GM21515 (cell line): ENCODE measurements around the gene ITPK1.
"Not testable (repeated sequence)": the region's sequence is repeated elsewhere in the genome, so short reads cannot be mapped to it uniquely, and the experiment has no call there.

Experiments
- ATAC-seq: cut with Tn5 transposase; IDR thresholded peaks from one replicate; pipeline ENCODE4 v1.9.1; 2021; ENCODE audit not compliant: unreplicated experiment

The ITPK1 gene

GRCh38 chr14:93131257-93131820 is 15.6 kb upstream of the ITPK1 start:
- not testable (repeated sequence) for ATAC-seq

- ATAC-seq: no peak
These were observed 13.2 kb upstream of the ITPK1 start for GRCh38 chr14:93128725-93129459.

- ATAC-seq: no peak
These were observed 10.4 kb upstream of the ITPK1 start for GRCh38 chr14:93126111-93126510.

- ATAC-seq: no peak
These were observed 7.1 kb upstream of the ITPK1 start for GRCh38 chr14:93122826-93123225.

GRCh38 chr14:93121030-93121834 is 5.5 kb upstream of the ITPK1 start:
- no peak for ATAC-seq

- ATAC-seq: no peak
These were observed 4.8 kb upstream of the ITPK1 start for GRCh38 chr14:93120517-93120916.

GRCh38 chr14:93116676-93117200 is 1.0 kb upstream of the ITPK1 start:
- no peak for ATAC-seq

DNA sequence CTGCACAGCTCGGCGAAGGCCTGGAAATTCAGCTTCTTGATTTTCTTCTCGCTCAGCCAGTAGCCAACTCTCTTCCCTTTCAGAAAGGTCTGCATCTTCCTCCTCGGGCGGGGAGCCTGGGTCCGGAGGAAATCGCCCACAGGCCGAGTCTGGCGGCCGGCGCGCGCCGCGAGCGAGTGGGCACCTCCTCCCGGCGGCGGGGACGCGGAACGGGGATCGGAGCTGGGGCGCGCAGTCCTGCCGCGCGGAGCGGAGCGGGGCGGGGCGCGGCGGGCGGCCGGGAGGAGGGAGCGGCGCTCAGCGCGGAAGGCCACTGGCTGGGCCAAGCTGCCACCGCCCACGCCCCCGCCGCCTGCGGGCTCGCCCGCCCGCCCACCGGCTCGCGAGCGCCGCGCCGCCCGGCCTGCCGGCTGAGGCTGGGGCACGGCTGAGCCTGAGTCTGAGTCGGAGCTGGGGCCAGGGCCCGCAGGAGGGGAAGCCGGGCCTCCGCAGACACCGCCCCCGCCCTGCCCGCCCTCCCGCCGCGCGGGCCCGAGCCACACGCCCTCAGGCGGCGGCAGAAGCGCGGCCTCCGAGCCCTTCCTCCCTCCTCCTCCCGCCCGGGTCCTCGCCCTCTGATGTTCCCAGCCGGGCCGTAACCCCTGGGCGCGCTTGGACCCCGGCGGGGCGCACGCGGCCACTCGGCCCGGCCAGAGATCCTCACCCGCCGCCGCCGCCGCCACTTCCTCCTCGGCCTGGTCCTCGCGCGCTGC is 480 bp downstream of the ITPK1 start:
- ATAC-seq: peak; percentile 77

- ATAC-seq: no peak
These were observed 1.0 kb downstream of the ITPK1 start for GRCh38 chr14:93114713-93115068.

DNA sequence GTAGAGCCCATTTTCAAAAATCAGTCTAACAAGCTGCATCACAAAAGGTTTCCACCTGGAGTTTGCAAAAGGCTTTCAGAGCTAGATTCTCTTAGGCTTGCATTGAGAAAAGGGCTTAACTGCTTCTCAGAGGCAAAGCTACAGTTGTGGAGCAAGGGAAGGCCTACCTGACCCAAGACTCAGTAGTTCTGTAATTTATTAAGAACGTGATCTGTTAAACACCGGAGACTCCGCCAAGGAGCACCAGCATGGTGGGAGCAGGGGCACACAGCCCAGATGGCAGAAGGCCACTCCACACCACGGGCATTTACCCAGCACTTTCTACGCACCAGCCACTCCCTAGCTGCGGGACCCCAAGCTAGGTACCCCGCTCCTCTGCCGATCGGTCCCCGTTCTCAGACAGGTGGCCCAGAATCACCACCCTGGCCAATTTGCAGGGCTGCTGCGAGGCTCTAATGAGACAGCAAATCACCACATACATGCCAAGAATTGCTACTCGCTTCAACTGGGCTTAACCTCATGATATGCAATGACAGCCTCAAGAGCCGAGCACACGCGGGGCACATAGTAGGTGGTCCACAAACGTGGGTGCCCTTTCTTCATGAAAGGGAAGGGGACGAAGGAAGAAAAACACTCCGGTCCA is 1.5 kb downstream of the ITPK1 start:
- no peak for ATAC-seq

DNA sequence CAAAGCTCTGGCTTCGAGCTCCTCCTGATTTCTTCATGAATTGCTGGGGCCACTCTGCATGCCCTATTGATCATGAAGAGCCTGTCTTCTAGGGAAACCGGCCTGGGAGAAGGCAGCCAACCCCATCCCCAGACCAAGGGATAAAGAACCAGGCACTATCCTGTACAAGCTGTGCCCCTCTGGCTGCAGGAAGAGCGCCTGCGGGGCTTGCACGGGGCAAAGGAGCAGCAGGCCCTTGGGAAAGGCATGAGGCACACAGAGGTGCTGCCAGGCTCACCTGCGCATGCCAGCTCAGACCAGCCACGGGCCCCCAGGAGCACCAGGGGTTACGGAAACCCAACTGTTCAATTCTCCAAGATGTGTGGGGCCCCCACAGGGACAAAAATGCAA is 2.1 kb downstream of the ITPK1 start:
- ATAC-seq: no peak

DNA sequence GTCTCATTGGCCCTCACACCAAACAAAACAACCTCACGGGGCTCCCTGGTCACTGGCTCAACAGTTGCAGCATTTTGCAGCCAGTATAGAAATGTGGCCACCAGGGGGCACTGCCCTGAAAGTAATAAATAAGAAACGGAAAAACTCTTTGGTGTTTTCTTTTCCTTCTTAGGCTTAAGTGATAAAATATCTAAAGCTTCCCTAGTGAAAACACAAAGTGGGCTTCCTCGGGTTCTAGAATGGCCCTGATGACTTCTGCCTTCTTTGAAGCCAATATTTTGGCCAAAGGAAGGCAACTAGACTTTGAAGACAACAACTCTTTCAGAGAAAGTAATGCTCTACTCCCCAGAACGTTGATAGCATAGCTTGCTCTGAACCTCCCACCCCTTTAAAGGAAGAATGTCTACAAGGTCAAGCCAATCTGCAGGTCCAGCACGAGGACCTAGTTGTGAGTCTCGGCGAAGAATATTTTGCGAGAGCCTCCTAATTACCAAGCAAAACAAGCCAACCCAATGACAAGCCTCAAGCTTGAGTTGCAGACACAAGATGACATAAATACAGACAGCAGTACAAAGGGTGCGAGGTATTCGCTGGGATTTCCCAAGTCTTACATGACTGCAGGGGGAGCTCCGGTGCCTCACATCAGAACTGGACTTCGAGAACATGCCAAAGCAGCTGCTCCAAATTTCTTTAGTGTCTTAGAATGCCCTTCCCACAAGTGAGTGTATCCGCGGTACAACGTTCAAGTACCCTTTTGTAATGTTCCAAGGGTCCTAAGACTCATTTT is 2.6 kb downstream of the ITPK1 start:
- ATAC-seq: peak; percentile 29

GRCh38 chr14:93111541-93111940 is 4.2 kb downstream of the ITPK1 start:
- ATAC-seq: not testable (repeated sequence)

DNA sequence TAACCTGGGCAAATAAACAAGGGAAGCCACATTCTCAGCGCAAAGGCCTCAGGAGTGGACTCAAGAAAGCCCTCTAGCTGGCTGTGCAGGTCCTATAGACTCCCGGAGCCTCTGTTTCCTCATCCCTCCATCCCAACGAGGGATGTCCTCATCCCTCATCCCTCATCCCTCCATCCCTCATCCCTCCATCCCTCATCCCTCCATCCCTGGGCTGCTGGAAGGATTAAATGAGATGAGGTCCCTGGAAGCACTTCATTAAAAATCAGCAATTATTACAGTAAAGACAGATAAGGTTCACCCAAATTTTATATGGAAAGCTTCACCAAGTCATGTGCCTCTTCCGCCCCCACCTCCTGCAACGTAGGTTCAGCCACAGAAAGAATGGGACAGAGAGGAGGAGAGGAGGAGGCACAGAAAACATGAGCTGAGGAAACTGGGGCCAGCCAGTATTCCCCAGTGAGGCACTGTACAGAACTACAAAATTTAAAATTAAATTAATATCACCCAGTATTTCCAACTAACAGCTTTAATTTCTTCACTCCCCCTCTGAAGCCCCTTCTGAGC is 4.8 kb downstream of the ITPK1 start:
- ATAC-seq: no peak

- ATAC-seq: no peak
These were observed 5.9 kb downstream of the ITPK1 start for GRCh38 chr14:93109572-93110481.

DNA sequence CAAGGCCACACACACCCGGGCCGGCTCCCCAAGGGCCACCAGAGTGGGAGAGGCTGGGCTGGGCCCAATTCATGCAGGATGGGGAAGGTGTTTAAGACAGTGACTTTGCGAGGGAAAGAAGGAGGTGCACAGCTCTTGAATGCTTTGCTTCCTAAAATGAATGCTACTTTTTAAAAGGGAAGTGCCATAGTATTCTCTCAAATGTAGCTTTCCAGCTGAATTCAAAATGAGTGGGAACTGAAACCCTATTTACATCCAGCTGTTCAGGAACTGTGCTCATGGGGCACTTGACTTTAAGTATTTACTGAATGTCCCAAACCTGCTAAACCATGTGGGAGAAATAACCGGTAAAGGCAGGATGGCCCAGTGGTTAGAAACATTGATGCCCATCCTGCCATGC is 7.6 kb downstream of the ITPK1 start:
- no peak for ATAC-seq

DNA sequence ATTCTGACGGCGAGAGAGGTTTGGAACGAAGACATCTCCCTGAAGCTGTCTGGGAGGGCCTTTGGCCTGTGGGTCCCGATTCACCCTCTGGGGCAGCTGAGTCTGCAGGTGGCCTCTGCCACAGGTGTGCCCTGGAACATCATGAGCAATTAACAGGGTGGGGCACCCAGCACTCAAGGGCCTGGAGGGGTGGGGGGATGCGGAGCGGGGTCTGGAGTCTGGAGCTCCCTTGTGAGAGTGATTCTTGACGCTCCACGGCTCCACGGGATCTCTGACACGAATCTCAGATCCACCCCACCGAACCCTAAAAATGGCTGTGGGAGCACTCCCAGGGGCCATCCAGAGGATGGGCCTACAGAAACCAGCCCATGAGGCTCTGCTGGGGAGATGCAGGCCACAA is 8.3 kb downstream of the ITPK1 start:
- no peak for ATAC-seq

DNA sequence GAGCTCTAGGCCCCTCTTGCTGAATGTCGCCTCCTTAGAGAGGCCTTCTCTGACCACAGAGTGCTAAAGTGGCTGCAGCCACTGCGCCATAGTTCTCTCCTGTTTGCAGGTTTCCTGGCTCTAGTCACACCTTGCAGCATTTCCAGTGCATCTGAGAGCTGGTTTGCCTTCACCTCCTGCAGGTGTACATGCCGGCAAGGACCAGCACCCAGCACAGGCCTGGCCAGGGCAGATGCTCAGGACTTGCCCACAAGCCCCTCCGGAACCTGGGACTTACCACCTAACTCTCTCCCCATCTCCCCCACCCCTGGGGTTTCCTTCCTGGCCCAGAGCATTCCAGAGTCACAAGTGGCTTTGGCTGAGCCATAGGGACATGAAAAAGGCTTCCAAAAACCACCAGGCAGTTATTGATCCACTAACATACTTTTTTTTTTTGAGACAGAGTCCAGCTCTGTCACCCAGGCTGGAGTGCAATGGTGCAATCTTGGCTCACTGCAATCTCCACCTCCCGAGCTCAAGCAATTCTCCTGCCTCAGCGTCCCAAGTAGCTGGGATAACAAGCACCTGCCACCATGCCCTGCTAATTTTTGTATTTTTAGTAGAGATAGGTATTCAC is 9.1 kb downstream of the ITPK1 start:
- ATAC-seq: no peak
